Epithelial cell of prostate (primary cell): ENCODE results near the gene JPT2.
"Not testable (repeated sequence)": the region's sequence is repeated elsewhere in the genome, so short reads cannot be mapped to it uniquely, and the experiment has no call there.

Experiments
- DNase-seq: peaks from one replicate; pipeline ENCODE4 v3.0.0-alpha.2; 2011; ENCODE audit warnings: low read depth, low spot score
- H3K27ac ChIP-seq: fragments of 450-650 bp; 2 replicates; pipeline ENCODE4 v1.5.1; 2017; ENCODE audit warnings: mild to moderate bottlenecking

The JPT2 gene

GRCh38 chr16:1727651-1728624, 49.9 kb downstream of the JPT2 start:
- no peak overlapping the region for H3K27ac ChIP-seq
- DNase-seq: no peak

DNA sequence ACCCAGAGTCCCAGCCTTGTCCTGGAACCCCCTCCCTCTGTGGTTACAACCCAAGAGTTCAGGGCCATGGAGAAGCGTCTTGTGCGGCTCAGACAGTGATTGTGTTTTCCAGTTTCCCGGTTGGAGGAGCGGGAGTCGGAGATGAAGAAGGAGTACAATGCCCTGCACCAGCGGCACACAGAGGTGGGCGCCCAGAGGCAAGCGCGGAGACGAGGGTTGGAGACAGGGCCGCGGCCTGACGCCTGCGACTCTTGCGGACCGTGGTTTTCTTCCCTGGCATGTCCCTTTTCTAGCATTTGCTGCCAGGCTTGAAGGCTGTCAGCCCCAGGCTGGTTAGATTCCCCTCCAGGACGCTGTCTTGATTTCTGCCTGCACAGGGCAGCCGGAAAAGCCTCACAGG, 50.9 kb downstream of the JPT2 start:
- no peak for DNase-seq

GRCh38 chr16:1729445-1729844, 51.4 kb downstream of the JPT2 start:
- H3K27ac ChIP-seq: no peak overlapping the region
- no peak for DNase-seq

More for the DNA sequence above, 50.9 kb downstream of the JPT2 start:
- H3K27ac ChIP-seq: no peak overlapping the region

DNA sequence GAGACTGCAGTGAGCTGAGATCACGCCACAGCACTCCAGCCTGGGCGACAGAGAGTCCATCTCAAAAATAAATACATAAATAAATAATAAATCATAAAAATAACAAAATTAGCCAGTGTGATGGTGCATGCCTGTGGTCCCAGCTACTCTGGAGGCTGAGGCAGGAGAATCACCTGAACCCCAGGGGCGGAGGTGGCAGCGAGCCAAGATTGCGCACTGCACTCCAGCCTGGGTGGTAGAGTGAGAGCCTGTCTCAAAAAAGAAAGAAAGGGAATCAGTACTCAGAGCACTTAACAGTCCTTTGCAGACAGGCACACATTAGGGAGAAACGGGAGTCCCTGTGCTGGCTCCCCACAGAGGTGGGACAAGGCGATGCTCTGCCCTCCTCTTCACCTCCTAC, 53.0 kb downstream of the JPT2 start:
- DNase-seq: no peak
- H3K27ac ChIP-seq: no peak overlapping the region

- no peak overlapping the region for H3K27ac ChIP-seq
Measured at GRCh38 chr16:1731603-1732002, 53.5 kb downstream of the JPT2 start.

DNA sequence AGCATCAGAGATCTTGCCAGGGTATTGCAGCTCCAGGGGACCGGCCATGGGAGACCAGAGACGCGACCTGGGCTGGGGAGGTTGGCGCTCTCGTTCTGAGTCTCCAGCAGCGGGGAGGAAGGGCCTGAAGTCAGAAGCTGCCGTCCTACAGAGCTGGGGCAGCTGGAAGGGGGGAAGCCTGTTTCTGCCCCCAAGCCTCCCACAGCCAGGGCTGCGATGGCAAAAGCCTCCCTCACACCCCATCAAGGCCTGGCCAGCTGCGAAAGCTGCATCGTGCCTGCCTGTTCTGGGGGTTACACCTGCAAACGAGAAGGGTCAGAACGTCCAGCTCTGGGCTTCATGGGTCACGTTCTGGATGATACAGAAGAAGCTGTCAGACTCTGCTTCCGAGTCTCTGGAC, 54.0 kb downstream of the JPT2 start:
- no peak overlapping the region for H3K27ac ChIP-seq
- DNase-seq: no peak

More at GRCh38 chr16:1731603-1732002, 53.5 kb downstream of the JPT2 start:
- no peak for DNase-seq

DNA sequence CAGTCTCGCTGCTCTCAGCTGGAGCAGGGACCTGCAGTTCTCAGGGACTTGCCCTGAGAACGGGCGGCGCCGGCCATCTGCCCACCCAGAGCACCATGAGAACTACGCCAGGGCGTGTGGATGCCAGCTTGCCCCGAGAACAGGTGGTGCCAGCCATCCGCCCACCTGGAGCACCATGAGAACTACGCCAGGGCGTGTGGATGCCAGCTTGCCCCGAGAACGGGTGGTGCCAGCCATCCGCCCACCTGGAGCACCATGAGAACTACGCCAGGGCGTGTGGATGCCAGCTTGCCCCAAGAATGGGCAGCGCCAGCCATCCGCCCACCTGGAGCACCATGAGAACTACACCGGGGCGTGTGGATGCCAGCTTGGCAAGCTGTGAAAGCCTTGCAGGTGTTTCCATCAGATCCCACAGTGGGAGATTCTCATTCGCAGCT, 54.5 kb downstream of the JPT2 start:
- not testable (repeated sequence) for DNase-seq, H3K27ac ChIP-seq

GRCh38 chr16:1734123-1734522, 56.0 kb downstream of the JPT2 start:
- no peak overlapping the region for H3K27ac ChIP-seq
- no peak for DNase-seq

- DNase-seq: no peak
- no peak overlapping the region for H3K27ac ChIP-seq
Measured at GRCh38 chr16:1734816-1735215, 56.7 kb downstream of the JPT2 start.

DNA sequence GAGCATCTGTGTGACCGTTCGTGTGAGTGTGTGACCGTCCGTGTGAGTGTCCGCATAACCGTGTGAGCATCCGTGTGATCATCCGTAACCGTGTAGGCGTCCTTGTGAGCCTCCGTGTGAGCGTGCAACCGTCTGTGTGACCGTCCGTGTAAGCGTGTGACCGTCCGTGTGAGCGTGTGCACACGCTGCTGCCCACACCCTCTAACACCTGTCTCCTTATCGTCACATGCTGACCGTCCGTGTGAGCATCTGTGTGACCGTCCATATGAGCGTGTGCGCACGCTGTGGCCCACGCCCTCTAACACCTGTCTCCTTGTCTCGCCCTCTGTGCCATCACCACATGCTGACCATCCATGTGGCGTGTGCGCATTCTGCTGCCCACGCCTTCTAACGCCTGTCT, 62.2 kb downstream of the JPT2 start:
- DNase-seq: no peak
- H3K27ac ChIP-seq: no peak overlapping the region

- H3K27ac ChIP-seq: no peak overlapping the region
- no peak for DNase-seq
Measured at GRCh38 chr16:1740781-1741490, 62.9 kb downstream of the JPT2 start.

DNA sequence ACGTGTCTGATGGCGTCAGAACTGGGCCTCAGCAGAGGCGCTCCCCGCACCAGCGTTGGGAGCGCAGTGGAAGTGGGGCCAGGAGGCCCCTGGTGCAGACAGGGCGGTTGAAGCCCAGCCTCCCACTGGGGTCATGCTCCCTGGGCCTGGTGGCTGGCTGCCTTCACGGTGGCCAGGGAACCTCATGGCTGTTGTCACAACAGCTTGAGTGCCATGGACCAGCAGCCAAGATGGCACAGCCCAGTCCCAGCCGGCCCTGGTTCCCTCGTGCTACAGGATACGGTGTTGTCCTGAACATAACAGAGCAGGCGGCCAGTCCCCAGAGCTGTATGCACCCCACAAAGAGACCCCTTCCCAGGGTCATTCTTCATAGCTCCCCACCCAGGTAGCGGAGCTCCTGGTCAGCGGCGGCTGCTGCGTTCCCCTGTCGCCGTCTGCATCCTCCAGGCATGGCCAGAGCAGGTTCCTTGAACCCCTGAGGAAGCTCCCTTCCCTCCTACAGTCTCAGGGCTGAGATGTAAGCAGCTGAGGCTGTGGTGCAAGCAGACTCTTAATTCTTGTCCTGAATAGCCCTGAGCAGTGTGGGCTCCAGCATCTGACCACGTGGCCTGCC, 63.6 kb downstream of the JPT2 start:
- H3K27ac ChIP-seq: no peak overlapping the region
- no peak for DNase-seq

GRCh38 chr16:1743376-1744337, 65.6 kb downstream of the JPT2 start:
- H3K27ac ChIP-seq: no peak overlapping the region
- no peak for DNase-seq

GRCh38 chr16:1744338-1744840, 66.3 kb downstream of the JPT2 start:
- no peak overlapping the region for H3K27ac ChIP-seq
- no peak for DNase-seq

- H3K27ac ChIP-seq: no peak overlapping the region
- no peak for DNase-seq
Measured at GRCh38 chr16:1745181-1745899, 67.3 kb downstream of the JPT2 start.

DNA sequence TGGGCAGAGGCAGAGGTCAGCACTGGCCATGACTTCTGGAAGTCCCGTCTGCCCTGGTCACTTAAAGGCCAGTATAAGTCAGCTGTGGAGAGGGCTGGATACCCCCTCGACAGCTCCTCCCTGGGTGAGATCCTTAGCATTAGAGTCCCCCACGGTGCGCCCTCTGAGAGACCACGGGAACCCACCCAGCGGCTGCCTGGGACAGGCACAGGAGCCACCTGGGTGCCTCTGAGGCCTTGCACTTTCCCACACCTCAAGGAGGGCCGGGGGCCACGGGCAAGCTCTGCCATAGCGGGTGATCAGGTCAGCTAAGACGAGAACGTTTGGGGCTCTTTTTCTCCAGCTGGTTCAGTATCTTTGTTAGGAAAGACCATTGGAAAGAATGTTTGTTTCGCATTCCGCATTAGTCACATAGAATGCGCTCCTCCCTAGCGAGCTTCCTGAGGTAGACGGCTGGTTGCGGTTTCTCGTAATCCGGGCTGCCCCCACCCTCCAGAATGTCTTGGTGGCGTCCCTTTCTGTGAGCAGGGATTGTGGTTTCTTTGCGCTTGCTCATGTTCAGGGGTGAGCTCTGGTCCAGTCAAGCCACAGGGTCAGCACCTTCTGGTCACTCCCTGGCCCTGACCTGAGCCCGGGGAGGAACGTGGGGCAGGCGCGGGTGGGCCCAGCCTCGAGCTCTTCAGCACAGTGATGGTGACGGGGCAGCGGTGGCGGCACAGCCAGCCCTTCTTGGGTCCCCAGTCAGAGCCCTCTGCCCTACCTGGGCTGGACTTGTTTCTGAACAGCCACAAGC, 68.0 kb downstream of the JPT2 start:
- H3K27ac ChIP-seq: no peak overlapping the region
- DNase-seq: no peak

DNA sequence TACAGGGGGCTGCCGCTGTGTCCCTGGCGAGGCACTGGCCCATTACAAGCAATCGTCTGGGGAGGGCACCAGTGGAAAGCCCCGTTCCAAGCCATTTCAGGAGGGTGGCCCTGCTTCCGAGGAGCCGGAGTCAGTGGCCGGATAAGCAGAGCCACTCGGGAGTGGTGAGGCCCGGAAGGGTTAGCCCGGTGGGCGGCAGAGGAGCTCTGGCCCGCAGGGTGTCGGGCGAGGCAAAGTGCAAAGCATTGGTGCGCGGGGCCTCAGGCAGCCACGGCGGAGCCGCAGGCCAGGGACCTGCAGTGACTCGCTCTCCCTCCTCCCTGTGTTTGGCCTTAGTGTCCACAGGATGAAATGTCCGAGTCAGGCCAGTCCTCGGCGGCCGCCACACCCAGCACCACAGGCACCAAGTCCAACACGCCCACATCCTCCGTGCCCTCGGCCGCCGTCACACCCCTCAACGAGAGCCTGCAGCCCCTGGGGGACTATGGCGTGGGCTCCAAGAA, 68.7 kb downstream of the JPT2 start:
- no peak overlapping the region for H3K27ac ChIP-seq
- DNase-seq: no peak

- DNase-seq: no peak
- no peak overlapping the region for H3K27ac ChIP-seq
Measured at GRCh38 chr16:1747934-1748333, 69.9 kb downstream of the JPT2 start.
